Stimulated activated CD8-positive, alpha-beta memory T cell treated with anti-CD3 and anti-CD28 coated beads, Interleukin-12 subunit alpha, Interleukin-12 subunit beta, amount 100 ng/mL, for 24 hours (primary cell): Measurements from ENCODE around the gene PABPC4L.
"Not testable (repeated sequence)": the region's sequence is repeated elsewhere in the genome, so short reads cannot be mapped to it uniquely, and the experiment has no call there.

ENCODE experiments used
- DNase-seq: peaks from one replicate; pipeline ENCODE4 v3.0.0-alpha.2; 2020; ENCODE audit errors: extremely low read depth

Gene PABPC4L

DNA sequence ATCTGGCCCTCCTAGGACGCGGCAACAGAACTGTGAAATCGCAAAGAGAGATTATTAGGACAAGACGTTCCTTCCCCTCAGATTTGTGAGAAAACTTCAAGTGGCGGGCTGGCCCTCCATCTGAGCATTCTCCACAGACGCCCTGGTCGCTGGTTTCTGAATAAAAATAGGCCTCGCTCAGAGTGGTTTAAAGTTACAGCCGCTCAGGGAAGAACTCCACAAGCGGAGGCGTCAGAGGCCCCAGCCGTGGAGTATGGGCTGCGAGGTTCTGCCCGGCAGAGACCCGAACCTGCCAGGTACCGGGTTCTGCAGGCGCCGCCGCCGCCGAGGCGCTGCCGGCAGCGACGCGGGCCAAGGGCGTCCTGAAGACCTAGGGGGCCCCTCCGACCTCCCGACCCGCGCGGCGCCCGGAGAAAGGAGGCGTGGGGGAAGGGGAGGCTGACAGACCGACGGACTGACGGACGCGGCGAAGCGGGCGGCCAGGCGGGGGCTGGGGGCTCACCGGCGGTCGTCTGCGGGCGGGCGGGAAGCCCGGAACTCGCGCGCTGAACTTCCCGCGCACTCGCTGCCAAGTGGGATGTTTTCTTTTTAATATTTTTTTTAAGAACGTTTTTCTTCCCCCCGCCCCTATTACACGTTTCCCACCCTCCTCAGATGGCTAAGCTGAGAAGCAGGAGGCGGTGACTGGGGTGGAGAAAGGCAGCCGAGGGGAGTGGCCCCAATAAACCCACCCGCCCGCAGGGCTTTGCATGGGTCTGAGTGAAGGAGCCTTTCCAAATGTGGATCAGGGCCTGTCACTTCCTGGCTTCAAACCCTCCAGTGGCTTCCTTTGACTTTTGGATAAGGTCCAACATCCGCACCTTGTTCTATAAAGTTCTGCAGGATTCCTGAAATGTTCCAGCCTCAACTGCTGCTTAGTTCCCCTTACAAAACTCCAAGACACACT is at the start of gene PABPC4L:
PABPC4L (minus strand) TSS at position 574 of the 946 bp plus-strand sequence. CDS start 770 bp downstream, outside the sequence.
- DNase-seq = no peak

DNA sequence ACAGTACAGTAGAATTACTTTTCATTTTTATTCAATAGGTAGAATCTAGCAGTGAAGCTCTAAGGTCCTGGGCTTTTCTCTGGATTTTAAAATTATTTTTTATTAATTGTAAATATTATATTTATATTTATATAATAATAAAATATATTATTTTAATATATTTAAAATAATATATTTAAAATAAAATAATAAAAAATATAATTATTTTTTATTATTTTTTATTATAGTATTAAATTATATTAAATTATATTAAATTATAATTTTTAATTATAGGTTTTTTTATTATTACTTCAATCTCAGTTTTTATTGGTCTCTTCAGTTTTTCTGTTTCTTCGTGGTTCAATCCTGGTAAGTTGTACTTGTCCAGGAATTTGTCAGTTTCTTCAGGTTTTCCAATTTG is 49.7 kb upstream of the PABPC4L start:
- DNase-seq = no peak

DNA sequence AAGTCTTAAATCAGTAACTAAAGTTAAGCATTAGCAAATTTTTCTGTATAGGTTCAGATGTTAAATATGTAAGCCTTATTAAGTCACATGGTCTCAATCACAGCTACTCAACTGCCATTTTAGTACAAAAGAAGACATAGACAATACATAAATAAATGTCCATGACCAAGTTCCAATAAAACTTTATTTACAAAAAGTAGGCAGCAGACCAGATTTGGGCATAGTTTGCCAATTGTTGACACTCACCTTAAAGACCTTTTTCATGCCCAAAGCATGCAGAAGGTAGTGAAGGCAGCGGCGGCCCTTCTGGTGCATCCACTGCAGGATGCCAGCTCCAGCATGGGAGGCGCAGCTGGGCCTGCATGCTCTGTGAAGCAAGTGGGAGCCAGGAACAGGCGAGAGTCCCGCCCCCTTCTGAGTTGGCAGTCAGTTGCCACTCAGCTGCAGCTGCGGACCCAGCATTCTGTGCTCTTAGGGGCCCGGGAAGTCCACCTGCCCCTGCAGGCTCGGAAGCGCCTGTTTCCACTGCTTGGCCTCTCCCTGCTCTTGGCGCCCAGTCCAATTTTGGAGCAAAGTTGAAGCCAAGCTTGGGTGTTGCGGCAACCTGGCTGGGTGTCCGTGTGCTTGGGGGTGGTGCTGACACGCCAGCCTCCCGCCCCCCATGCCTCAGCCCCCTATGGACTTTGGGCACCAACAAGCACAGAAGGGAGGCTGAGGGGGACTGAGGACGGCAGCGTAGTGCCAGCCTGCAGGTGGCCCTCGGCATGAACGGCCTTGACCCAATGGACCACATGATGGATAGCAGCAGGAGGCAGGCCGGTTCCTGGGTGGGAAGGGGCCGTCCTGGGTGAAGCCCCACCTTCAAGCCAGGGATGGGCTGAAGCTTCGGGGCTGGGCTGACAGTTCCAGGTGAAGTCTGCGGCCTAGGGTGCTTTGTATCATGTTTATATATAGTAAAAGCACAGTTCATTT is 42.4 kb upstream of the PABPC4L start:
- no peak for DNase-seq

DNA sequence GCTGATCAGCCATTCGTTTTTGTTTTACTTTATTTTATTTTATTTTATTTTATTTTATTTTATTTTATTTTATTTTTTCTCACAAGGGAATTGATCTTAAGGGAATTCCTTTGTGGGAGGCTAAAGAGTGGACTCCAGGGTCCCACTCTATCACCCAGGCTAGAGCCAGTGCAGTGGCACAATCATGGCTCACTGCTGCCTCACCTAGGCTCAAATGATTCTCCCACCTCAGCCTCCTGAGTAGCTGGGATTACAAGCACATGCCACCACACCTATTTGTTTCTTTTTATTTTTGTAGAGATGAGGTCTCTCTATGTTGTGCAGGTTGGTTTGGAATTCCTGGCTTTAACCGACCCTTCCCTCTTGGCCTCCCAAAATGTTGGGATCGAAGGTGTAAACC is 17.5 kb upstream of the PABPC4L start:
- no peak for DNase-seq

DNA sequence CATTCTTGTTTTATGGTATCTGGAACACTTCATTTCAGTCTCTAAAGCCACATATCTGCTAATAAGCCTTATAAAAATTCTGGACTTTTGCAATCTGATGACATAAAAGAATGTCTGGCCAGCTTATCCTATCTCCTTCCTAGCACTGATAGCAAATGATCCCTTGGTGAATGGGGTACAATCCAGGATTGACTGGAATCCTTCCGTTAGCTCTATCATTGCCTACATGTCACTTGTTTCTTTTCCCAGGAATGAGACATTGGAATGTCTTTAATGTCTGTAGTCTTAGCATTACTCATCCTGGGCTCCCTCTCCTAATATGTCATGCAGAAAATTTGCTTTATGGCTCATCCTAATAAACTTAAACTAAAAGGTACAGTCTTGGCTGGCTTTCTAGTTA is 14.8 kb upstream of the PABPC4L start:
- DNase-seq = no peak

DNA sequence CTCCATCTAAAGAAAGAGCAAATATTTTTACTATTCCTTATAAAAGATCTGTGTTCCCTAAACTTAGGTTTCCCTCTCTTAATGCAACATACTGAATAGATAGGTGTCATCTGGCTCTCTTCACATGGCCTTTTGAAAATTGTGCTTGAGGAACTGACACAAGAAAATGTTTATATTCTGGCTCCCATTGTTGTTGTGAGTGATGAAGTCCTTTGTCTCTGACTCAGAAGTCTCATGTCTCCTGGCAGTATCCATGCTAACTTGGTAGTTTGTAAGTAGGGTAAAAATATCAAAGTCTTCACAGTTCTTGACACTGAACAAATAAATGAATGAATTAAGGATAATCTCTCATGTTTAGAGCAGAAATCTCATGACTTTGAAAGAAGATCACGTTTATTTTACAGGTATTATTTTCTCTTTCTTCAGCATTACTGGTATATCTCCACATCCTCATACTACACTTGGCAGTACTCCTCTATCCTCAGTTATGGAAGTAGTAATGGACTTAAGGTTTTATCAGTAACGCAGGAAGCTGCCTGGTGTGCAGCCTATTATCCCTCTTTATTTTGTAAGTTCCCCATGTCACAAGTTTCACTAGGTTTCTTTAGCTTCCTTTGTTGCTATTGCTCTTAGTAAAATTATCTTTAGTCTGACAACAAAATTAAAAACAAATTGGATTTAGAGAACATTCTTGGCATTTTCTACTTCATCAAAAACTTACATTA is 14.2 kb upstream of the PABPC4L start:
- DNase-seq = no peak

DNA sequence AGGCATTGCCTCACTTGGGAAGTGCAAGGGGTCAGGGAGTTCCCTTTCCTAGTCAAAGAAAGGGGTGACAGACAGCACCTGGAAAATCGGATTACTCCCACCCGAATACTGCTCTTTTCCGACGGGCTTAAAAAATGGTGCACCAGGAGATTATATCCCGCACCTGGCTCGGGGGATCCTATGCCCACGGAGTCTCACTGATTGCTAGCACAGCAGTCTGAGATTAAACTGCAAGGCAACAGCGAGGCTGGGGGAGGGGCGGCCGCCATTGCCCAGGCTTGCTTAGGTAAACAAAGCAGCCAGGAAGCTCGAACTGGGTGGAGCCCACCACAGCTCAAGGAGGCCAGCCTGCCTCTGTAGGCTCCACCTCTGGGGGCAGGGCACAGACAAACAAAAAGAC is 6.4 kb upstream of the PABPC4L start:
- DNase-seq = not testable (repeated sequence)

DNA sequence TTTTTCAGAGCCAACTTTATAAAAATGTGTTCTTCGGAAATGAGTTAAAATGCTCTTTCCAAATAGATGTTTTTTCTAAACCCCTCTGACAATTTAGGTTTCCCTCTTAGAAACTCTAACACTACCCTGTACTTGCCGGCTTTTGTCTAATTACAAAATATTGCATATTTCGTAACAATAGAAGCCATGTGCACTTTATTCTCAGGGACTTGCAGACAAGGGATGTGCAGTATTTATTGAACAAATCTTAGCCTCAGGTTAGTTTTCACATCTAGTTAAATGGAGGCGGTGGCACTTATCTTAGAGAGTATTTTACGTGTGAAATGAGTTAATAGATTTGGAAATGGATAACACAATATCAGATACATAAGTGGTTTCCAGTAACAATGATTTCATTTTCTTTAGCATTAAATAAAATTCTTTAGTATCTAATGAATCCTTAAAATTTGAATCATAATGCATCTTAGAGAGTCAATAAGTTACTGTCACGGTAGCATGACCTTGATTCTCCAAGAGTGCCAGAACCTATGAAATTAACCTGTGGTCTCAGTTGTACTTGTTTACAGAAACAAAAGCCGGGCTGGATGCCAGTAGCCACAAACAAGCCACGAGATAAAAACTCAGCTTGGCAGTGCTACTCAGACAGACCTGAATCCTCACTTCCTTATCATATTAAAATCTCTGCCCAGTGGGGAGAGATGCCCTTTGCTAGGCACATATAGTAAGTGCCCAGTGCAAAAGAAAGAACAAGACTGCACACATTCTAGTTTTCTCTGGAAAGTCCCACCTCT is 772 bp upstream of the PABPC4L start:
- DNase-seq = no peak

DNA sequence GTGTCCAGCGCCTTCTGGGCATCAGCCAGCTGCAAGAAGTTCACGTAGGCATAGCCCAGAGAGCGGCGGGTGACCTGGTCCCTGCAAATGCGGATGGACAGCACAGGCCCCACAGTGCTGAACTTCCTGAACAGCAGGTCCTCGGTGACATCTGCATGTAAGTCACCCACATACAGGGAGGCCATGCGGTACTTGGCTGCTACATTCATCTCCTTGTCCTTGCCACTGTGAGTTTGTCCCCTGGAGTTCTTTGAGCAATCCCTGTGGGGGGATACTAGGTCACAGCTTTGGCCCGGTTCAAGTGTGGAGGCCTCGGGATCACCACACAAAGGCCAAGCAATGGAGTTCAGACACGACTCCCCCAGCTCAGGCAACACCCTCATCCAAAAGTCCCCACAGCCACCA is 776 bp downstream of the PABPC4L start:
- no peak for DNase-seq

DNA sequence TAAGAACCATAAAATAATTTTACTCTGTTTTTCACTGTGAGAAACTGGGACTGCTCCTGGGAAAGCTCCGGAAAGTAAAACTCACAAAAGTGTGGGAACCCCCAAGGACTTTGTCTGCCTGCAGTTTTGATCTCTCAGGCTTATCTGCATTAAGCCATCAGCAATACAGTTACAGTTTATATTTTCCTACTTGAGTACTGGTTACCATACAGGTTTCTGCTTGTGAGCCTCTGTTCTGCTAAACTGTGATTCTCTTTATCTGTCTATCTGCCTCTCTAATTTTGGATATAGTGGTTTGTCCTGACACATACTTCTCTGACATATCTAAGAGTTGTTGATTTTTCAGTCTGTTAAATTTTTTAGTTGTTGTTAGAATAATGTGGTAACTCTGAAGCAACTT is 11.6 kb downstream of the PABPC4L start:
- no peak for DNase-seq

DNA sequence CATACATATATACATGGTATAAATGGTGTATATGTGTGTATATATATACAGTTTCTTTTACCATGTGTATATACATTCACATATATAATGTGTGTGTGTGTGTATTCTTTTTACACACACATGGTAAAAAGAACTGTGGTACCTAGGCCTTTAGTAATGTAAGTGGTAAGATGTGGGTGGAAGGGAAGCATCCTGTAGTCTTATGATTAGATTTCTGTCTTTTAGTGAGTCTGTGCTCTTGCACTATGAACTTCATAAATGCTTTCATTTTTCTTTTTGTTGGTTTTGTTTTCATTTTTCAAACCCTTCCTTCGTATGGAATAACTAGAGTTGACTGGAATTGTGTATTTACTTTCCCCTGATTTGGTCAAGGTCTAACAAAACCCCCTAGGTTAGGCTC is 12.1 kb downstream of the PABPC4L start:
- no peak for DNase-seq

DNA sequence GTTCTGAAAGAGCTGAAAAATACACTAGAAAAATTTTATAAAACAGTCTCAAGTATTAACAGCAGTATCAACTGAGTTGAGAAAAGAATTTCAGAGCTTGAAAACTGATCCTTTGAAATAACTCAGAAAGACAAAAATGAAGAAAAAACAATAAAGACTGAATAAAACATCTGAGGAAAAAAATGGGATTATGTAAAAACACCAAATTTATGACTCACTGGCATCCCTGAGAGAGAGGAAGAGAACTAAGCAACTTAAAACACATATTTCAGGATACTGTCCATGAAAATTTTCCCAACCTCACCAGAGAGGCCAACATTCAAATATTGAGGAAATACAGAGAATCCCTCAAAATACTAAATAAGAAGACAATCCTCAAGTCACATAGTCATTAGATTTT is 22.9 kb downstream of the PABPC4L start:
- DNase-seq = no peak

DNA sequence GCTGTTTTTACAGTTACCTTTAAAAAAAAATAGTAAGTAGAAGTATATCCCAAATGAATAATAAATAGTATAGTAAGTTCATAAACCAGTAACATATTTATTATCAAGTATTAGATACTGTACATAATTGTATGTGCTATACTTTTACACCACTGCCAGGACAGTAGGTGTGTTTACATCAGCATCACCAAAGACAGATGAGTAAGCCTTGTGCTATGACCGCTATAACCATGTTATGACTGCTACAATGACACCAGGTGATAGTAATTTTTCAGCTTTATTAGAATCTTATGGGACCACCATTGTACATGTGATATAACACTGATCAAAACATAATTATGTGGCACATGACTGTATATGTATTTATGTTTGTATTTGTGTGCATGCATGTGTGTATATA is 27.3 kb downstream of the PABPC4L start:
- no peak for DNase-seq

DNA sequence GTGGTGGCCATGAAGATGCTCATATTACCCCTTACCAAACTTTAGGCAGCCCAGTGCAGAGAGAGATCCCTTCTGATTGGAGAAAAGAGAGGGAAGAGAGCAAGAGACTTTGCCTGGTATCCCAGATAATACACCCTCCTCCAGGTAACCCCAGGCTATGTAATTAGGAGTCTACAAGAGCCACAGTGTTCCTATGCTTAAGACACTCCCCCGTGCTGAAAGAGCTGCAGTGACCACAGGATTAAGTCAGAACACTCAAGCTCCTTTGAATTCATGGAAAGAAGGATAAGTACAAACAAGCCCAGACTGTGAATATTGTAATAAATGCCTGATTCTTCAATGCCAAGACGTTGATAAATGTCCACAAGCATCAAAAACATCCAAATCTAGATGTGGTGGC is 41.4 kb downstream of the PABPC4L start:
- no peak for DNase-seq

DNA sequence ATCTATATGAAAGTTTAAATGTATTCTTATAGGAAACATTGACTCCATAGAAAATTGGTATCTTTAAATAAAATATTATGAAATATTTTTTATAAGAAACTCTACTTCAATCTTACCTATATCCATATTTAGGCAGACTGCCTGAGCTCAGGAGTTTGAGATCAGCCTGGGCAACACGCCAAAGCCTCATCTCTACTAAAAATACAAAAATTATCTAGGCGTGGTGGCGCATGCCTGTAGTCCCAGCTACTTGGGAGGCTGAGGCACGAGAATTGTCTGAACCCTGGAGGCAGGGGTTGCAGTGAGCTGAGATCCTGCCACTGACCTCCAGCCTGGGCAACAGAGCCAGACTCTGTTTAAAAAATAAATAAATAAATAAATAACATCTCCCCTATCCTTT is 47.5 kb downstream of the PABPC4L start:
- DNase-seq = no peak

DNA sequence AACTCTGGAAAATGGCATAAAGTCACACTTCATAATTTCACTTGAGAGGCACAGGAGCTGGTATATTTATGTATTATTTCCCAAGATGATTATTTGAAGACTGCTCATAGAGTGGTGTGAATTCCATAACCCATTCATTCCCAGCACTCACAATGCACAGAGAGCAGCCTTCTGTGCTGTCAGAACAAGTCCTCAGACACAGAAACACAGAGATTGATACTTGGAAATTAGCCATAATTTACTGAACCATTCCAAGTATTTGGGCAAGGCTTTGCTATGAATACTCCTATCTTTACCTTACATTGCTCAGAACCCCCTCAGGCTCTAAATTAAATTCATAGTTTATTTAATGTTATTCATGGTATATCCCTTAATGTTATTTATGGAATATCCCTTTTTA is 53.6 kb downstream of the PABPC4L start:
- no peak for DNase-seq
